Mononuclear cell (primary cell): Measurements from ENCODE around the gene ZMYM4. TPM values are rescaled to one million over a fixed set of nuclear protein-coding genes. Genes with fewer than 3 reads are reported as not detected.
A peak's percentile ranks its signal among the peaks of the same experiment; 100 is the strongest.

ENCODE experiments used
- H3K27me3 ChIP-seq: 2 replicates; pipeline ENCODE4 v1.6.0; 2011; ENCODE audit warnings: low read length, control low read depth; ENCODE audit not compliant: insufficient read depth
- H3K4me1 ChIP-seq: 2 replicates; pipeline ENCODE4 v1.5.1; 2011; ENCODE audit warnings: mild to moderate bottlenecking, low read length, control low read depth; ENCODE audit not compliant: insufficient read depth
- H3K4me3 ChIP-seq: 2 replicates; pipeline ENCODE4 v1.5.1; 2011; ENCODE audit warnings: mild to moderate bottlenecking, low read length, moderate library complexity
- H3K9me3 ChIP-seq: 2 replicates; pipeline ENCODE4 v1.5.1; 2011; ENCODE audit warnings: low read depth, mild to moderate bottlenecking, control low read depth, low read length
- total RNA-seq: library from RNA; depleted of rRNA; stranded (reverse); fragments of >200 nt; gene quantifications from one replicate; pipeline ENCODE4 v1.2.3, GENCODE V29; 2012

ZMYM4 gene
- total RNA-seq, 1 donor = 31.0 TPM

DNA sequence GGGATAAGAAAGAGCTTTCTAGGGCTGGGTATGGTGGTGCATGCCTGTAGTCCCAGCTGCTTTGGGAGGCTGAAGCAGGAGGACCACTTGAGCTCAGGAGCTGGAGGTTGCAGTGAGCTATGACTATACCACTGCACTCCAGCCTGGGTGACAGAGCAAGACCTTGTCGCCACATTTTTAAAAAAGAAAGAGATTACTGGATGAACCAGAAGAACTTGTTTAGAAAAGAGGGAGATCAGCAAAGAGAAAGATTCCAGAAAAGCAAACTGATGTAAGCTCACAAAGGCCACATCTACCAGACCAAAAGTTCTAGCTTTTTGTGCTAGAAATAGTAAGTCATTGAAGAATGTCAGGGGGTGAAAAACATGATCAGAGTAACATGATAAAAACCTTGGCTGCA is 171.1 kb downstream of the ZMYM4 start:
- Histone ChIP-seq H3K4me3 (no peak overlapping the region), H3K27me3 (no peaks in the 10 kb centered on the region), H3K9me3 (no peaks in the 10 kb centered on the region), H3K4me1 (peaks cover 26% of the 10 kb centered on the region)

- H3K9me3 ChIP-seq = no peaks in the 10 kb centered on the region
- peaks cover 49% of the 10 kb centered on the region for H3K4me1 ChIP-seq
- no peak overlapping the region for H3K4me3 ChIP-seq
- no peaks in the 10 kb centered on the region for H3K27me3 ChIP-seq
Measured at GRCh38 chr1:35441926-35442579, 173.5 kb downstream of the ZMYM4 start.

DNA sequence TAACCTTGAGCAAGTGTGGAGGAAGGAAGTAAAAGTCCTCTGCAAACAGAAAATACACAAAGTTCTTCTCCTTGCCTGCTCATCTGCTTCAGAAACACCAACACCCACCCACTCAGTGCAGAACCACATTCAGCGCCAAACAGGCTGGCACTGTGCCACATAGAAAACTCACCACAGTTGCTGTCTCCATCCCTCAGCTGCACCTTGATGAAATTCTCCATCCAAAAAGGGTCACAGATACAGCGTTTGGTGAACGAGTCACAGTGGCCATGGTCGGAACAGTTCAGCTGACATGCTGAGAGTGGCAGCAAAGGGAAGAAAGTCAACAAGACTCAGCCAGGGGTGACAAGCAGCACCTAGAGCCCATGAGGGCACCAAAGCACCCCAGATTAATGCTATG is 174.2 kb downstream of the ZMYM4 start:
- Histone ChIP-seq H3K4me3 (no peak overlapping the region), H3K4me1 (peaks cover 56% of the 10 kb centered on the region), H3K9me3 (no peaks in the 10 kb centered on the region), H3K27me3 (no peaks in the 10 kb centered on the region)

- Histone ChIP-seq H3K4me1 (peaks cover 68% of the 10 kb centered on the region), H3K9me3 (no peaks in the 10 kb centered on the region), H3K27me3 (no peaks in the 10 kb centered on the region), H3K4me3 (no peak overlapping the region)
Measured at GRCh38 chr1:35443768-35444518, 175.4 kb downstream of the ZMYM4 start.

- H3K27me3 ChIP-seq = no peaks in the 10 kb centered on the region
- H3K4me3 ChIP-seq = no peak overlapping the region
- H3K4me1 ChIP-seq = peaks cover 73% of the 10 kb centered on the region
- H3K9me3 ChIP-seq = no peaks in the 10 kb centered on the region
Measured at GRCh38 chr1:35444519-35444774, 175.9 kb downstream of the ZMYM4 start.

DNA sequence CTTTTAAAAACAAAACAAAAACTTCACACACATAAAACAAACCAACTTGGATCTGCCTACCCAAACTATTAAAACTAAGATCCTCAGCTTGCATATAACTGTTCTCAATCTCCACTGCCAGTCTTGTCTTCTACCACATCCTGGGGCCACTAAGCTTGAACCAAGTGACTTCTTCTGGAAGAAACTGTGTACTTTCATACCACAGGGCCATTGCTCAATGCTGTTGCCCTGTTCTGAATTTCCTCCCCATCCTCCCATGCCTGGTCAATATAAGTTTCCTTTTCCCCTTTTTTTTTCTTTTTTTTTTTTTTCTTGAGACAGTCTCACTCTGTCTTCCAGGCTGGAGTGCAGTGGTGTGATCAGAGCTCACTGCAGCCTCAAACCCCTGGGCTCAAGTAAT is 178.8 kb downstream of the ZMYM4 start:
- Histone ChIP-seq H3K4me1 (peaks cover 98% of the 10 kb centered on the region), H3K4me3 (peak overlapping the region; percentile 5), H3K27me3 (no peaks in the 10 kb centered on the region), H3K9me3 (no peaks in the 10 kb centered on the region)

DNA sequence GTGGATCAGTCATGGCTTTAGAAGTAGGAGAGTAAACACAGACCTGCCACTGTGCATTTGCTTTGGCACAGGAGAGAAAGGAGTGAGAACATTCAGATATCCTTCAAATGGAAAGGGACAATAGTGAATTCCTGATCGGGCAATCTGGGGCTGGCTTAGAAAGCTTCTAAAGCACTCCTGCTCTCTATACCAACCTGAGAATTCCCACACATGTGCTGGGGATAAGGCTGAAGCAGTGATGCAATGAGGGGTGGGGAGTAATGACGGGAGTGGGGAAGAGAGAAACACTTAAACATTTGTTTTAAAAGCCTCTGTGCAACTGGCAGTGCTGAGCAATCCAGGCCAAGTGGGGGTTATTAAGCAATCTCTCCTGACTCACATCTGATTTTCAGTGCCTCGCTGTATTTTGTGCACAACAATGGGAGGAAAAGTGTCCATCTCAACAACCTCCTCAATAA is 179.9 kb downstream of the ZMYM4 start:
- H3K4me1 ChIP-seq = peaks cover 98% of the 10 kb centered on the region
- H3K9me3 ChIP-seq = no peaks in the 10 kb centered on the region
- H3K4me3 ChIP-seq = no peak overlapping the region
- H3K27me3 ChIP-seq = no peaks in the 10 kb centered on the region

DNA sequence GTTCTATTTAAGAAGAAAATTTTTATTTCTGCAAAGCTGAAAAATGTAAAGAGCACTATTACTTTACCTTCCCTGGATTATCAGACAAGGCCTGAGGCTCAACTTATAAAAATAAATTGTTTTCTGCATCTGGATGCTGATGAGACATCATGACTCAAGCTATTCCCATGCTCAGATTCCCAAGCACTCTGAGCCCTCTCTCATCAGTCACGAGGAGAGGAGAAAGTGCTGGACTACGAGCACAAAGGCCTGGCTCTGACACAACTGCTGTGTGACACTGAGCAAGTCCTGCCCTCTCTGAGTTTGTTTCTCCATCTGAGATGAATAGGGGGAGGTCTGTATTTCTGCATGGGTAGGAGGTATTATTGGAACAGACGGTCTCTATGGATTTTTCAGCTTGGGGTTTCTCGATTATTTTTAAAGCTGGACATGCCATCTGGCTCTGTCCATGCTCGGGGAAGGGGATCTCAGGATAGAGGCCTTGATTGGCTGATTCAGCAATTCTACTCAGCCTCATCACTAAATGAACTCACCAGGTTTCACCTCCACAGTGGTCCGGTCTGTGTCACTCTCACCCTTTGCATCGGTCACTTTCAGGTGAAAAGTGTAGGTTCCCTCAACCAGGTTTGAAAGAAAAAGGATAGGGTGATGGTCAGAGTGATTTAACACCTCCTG is 181.0 kb downstream of the ZMYM4 start:
- H3K4me3 ChIP-seq = no peak overlapping the region
- H3K4me1 ChIP-seq = peaks cover 99% of the 10 kb centered on the region
- no peaks in the 10 kb centered on the region for H3K9me3 ChIP-seq
- H3K27me3 ChIP-seq = no peaks in the 10 kb centered on the region

GRCh38 chr1:35451125-35451528 is 182.6 kb downstream of the ZMYM4 start:
- peaks cover 99% of the 10 kb centered on the region for H3K4me1 ChIP-seq
- H3K27me3 ChIP-seq = no peaks in the 10 kb centered on the region
- no peaks in the 10 kb centered on the region for H3K9me3 ChIP-seq
- H3K4me3 ChIP-seq = no peak overlapping the region

DNA sequence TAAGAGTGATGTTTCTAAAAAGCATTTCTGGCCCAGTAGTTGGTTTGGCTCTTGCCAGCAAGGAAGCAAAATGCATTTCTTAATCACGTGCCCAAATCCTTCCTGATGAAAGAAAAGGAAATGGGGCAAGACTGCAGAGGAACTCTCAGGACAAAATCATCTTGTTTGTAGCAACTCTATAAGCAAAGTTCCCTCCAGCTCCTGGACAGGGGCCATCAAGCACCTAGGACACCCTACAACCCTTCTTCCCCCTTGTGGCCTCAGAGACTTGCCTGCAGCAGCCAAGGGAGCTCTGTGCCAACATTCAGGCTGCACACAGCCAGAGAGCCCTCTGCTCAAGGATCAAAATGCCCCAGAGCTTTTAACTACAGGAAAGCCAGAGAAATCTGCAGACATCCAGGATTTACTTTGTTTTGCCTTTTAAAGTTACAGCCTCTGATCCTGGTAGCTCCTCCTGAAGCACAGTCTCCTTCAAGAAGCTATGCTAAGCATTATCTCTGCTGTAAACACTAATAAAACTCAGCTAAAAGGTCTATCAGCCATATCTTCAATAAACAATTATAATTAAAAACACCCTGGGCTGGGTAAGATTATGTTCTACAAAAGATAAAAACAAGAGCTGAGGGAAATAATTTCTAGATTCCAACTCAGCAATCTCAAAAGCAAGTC is 183.7 kb downstream of the ZMYM4 start:
- Histone ChIP-seq H3K4me1 (peaks cover 88% of the 10 kb centered on the region), H3K9me3 (no peaks in the 10 kb centered on the region), H3K27me3 (no peaks in the 10 kb centered on the region), H3K4me3 (no peak overlapping the region)

GRCh38 chr1:35453031-35453430 is 184.5 kb downstream of the ZMYM4 start:
- no peak overlapping the region for H3K4me3 ChIP-seq
- H3K4me1 ChIP-seq = peaks cover 80% of the 10 kb centered on the region
- no peaks in the 10 kb centered on the region for H3K27me3 ChIP-seq
- H3K9me3 ChIP-seq = no peaks in the 10 kb centered on the region

DNA sequence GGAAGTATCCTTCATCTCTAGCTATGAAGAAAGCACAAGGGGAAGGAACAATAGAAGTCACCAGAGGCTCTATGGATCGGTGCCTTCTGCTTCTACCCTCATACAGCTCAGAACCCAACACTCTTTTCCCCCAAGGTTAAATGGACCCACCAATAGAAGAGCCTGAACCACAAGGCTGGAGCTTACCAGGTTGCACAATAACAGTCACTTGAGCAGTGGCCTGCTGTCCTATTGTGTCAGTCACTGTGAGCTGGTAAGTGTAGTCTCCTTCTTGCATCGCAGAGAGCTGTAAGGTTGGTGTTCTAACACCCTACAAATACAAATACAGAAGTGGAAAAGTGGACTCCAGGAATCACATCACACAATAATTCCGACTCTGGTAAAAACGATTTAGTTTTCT is 185.7 kb downstream of the ZMYM4 start:
- H3K27me3 ChIP-seq = no peaks in the 10 kb centered on the region
- no peak overlapping the region for H3K4me3 ChIP-seq
- H3K4me1 ChIP-seq = peaks cover 69% of the 10 kb centered on the region
- no peaks in the 10 kb centered on the region for H3K9me3 ChIP-seq

DNA sequence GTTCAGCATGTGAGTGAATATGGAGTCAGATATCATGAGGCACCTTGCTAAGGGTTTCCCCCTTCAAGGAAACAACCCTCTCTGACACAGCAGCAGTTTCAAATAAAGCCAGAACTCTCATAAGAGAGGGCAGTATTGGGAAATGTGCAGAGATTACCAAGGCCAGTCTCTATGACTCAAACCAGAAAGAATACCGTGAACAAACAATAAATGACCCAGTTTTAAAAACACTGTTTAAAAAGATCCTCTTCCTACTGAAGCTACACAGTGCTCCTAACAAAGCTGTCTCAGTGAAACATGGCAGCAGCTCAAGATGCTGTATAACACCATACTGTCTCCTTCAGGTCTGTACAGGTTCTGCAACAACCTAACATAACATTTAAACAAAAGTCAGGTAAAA is 186.1 kb downstream of the ZMYM4 start:
- no peak overlapping the region for H3K4me3 ChIP-seq
- H3K4me1 ChIP-seq = peaks cover 64% of the 10 kb centered on the region
- no peaks in the 10 kb centered on the region for H3K9me3 ChIP-seq
- no peaks in the 10 kb centered on the region for H3K27me3 ChIP-seq

DNA sequence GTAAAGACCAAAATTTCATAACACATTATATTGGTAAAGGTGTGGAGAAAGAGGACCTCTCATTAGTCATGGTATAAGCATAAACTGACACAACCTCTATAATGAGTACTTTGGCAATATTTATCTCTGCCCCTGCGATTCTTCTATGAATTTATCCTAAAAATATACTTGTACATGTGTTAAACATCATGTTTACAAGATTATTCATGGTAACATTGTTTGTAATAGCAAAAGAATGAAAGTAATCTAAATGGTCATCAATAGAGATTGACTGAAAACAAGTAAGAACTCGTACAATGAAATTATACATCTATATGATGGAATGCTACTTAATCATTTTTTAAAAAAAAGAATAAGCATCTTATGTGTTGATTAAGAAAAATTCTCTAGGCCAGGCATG is 192.3 kb downstream of the ZMYM4 start:
- H3K9me3 ChIP-seq = no peaks in the 10 kb centered on the region
- H3K4me3 ChIP-seq = no peak overlapping the region
- peaks cover 3% of the 10 kb centered on the region for H3K4me1 ChIP-seq

DNA sequence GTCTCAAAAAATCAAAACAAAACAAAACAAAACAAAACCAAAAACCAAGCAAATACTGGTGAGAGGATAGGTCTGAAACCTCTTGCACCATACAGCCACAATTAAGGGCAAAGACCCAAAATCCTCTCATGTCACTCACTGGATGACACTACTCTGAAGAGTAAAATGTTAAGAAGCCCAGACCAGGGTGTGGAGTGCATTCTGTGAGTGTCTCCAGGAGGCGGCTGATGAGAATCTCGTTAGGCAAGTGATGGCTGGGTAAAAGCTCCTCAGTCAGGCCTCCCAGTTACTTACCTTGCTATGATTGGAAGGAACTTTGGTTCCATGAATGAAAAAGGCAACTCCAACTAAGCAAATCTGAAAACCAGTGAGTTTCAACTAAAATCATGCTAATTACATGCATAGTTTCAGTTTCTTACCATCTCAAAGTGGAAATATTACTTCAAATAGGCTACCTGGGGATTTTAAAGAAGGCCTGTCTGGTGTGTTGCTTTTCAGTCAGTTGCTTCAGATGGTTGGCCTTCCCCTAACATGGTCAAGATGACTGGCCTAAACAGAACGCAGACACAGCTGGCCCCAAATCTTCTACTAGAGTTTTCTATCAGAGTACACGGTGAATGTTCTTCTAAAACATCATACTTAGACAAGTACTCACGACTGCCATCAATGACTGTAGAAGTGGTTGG is 193.6 kb downstream of the ZMYM4 start:
- no peaks in the 10 kb centered on the region for H3K27me3 ChIP-seq
- no peak overlapping the region for H3K4me3 ChIP-seq
- no peaks in the 10 kb centered on the region for H3K9me3 ChIP-seq
- no peaks in the 10 kb centered on the region for H3K4me1 ChIP-seq

More for the DNA sequence above, 192.3 kb downstream of the ZMYM4 start:
- H3K27me3 ChIP-seq = no peaks in the 10 kb centered on the region
